ENCODE data around the gene STIL.
"Not testable (repeated sequence)": the region's sequence is repeated elsewhere in the genome, so short reads cannot be mapped to it uniquely, and the experiment has no call there.

STIL gene

DNA sequence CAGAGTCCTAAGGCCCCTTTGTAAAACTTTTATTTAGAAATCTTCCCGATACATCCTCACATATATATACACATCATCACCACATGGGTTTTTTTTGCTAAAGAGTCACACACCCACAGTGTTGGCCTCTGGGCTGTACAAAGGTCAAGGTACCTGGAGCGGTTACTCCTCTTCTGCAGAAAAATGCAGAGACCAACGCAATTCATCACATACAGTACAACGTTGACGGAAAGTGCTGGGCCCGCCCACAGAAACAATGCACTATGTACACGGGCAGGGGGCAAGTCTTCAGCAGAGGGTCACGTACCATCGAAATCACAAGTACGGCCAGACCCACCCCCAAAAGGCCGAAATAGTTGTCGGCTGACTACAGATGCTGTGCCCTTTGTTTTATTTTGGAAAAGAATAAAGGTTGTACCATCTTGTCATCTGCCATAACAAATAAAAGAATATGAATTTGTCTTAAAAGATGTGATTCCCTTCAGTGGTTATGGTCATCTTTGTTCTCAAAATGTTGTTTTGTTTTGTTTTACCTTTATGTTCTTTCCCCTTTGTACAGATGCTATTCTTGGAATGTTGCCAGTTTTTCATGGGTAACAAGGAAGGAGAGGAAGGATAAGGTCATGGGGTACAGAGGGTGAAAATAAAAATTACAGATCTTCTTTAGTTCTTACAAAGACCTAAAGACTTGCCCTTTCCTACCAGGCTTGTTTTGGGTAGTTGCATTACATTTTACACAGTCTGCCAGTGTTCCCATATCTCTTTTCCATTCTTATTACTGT is 97.5 kb downstream of the STIL start:
- DNase-seq: peak; percentile 0

DNA sequence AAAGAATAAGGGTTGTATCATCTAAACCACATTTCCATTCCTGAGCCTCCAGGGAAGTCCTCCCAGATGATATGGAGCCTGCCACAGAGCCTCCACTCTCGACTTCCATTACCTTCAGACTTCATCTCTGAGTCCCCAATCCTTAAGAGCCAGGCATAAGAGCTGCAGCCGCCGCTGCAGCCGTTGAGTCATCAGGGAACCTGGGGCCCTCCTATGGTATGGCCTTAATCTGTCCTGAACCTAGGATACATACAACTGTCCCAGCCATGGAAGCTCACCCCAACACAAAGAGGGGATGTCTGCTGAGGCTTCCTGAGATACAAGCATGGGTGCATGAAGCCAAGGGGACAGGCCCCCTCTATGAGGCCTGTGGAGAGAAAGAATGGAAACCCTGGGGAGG is 98.2 kb downstream of the STIL start:
- no peak for DNase-seq

- no peak for DNase-seq
Measured at GRCh38 chr1:47214549-47214948, 99.4 kb downstream of the STIL start.

- DNase-seq: no peak
Measured at GRCh38 chr1:47213230-47213963, 100.5 kb downstream of the STIL start.

DNA sequence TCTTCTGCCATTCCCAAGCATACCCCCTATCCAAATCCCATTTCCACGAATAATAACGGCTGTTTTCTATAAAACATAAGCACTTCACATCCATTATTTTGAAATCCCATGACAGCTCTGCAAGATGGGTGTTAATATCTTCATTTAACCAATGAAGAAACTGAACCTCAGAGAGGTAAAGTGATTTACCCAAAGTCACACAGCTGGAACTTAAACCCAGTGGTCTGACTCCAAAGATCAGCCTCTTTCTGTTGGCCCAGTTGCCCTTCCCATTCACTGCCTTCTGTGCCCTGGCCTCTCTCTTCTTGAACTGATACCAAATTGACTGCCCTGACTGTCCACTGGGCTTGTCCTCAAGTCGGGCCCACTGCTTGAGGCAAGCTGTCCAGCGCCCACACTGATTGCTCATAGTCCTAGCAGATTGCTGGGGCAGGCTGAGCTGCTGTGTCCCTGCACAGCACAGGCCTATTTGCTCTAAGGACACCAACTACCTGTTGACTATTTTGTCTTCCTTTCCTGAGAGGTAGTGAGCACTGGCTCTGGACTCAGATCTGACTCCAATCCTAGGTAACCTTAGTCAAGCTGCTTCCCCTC is 101.2 kb downstream of the STIL start:
- DNase-seq: no peak

DNA sequence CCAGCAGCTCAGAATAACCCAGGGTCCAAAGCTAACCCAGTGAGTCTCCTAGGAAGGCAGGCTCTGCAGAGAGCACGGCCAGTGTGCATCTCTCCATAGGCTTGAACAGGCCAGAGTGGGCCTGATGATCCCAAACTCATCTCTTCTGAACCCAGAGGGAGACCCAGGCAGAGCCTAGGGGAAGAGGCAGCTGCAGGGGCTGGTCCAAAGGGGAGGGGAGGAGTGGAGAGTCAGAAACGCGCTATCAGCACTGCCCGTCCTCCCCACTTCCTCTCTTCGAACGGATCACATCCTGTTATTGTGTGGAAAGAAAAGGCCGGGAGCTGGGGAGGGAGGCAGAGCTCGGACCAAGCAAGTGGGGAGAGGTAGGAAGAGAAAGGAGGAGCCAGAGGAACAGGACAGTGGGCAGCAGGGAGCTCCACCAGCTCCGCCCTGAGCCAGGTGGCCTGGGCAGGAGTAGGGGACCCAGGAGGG is 102.1 kb downstream of the STIL start:
- DNase-seq: no peak

DNA sequence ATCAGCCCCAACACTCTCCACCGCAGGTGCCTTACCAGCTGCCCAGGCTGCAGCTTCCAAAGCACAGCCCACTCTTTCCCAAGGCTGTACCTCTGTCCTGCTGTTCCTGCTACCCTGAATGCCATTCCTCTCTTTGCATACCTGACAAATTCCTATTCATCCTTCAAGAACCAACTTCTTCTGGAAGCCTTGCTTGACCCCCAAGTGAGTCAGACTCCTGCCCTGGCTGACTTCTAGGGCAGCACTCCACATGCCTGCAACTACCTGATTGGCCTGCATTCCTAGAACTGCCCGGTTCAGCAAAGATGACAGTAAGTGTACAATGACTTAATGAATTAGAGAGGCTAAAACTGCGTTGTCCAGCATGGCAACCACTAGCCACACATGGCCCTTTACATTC is 103.3 kb downstream of the STIL start:
- no peak for DNase-seq

GRCh38 chr1:47209725-47210325 is 104.1 kb downstream of the STIL start:
- no peak for DNase-seq

GRCh38 chr1:47209091-47209490 is 104.9 kb downstream of the STIL start:
- no peak for DNase-seq

- no peak for DNase-seq
Measured at GRCh38 chr1:47208374-47208850, 105.5 kb downstream of the STIL start.

DNA sequence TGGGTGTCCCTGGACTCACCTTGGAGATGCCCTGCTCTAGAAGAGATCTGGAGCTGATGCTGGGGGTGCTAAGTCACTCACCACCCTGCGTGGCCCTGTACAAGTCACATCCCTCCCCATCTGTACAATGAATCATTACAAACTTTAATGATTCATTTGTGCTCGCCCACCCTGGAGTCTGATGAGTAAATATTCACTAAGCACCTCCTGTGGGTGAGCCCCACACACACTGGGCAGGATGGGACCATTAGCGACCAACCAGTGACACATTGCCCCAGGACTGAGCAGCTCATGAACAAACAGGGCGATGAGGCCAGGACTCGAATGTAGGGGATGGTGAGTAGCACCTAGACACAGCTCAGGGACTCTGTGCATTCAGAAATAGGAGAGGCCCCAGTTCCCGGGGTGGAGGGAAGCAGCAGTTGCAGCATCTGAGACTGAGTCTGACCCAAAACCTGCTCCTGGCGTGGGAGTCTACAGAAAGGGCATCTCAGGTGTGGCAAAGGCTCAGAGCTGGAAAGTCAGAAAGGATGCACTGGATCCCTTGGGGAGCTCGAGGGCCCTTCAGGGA is 106.1 kb downstream of the STIL start:
- DNase-seq: no peak

DNA sequence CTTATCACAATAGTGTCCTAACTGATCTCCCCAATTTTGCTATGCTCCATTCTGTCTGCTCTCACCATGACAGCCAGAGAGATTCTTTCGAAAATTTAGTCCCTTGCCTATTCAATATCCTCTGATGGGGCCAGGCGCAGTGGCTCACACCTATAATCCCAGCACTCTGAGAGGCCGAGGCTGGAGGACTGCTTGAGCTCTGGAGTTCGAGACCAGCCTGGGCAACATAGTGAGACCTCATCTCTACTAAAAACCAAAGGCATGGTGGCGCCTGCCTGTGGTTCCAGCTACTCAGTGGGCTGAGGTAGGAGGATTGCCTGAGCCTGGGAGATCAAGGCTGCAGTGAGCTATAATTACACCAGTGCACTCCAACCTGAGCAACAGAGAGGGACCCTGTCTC is 108.0 kb downstream of the STIL start:
- no peak for DNase-seq

- DNase-seq: not testable (repeated sequence)
Measured at GRCh38 chr1:47203504-47203903, 110.4 kb downstream of the STIL start.

- no peak for DNase-seq
Measured at GRCh38 chr1:47201179-47201578, 112.8 kb downstream of the STIL start.

Measured in NCI-H1105 (cell line).